ENCODE results near the gene CAMK2G.

GRCh38 chr10:73791871-73792400 lies 82.4 kb downstream of the CAMK2G start:
- TF ChIP-seq POLR2AphosphoS5 (IDR thresholded peaks at IDR 0.05): no peak
- TF ChIP-seq CTCF (IDR thresholded peaks at IDR 0.05): no peak
